CD8-positive, alpha-beta memory T cell (primary cell): ENCODE measurements around the gene MYO1A. TPM values are rescaled to one million over a fixed set of nuclear protein-coding genes. Genes with fewer than 3 reads are reported as not detected.

ENCODE experiments used
- CTCF ChIA-PET: fragments of 350-600 bp; sonication (Branson Sonifier 250); formaldehyde crosslinking; loops from one replicate; lab custom pipeline; 2021; ENCODE audit warnings: antibody characterized with exemption; lab: Charles Lee
- POLR2A ChIA-PET: fragments of 350-600 bp; sonication (Branson Sonifier 250); formaldehyde crosslinking; loops from one replicate; lab custom pipeline; 2021; ENCODE audit warnings: antibody characterized with exemption; lab: Charles Lee
- DNase-seq, 5 donors: peaks; one replicate each; pipeline versions ENCODE4 v3.0.0 to v3.0.0-alpha.2; 2020 to 2022; ENCODE audit warnings: mixed read lengths in 1 of 5
- H3K27ac ChIP-seq: one replicate; pipeline ENCODE4 v1.7.0; 2013; ENCODE audit warnings: low read depth, mild to moderate bottlenecking, low read length, moderate library complexity
- H3K27me3 ChIP-seq: 2 replicates; pipeline ENCODE4 v1.7.0; 2013; ENCODE audit warnings: low read length, mild to moderate bottlenecking; ENCODE audit not compliant: insufficient read depth, poor library complexity, severe bottlenecking
- H3K36me3 ChIP-seq: 2 replicates; pipeline ENCODE4 v1.7.0; 2013; ENCODE audit warnings: mild to moderate bottlenecking, low read length, moderate library complexity; ENCODE audit not compliant: insufficient read depth
- H3K4me1 ChIP-seq: 2 replicates; pipeline ENCODE4 v1.7.0; 2013; ENCODE audit warnings: mild to moderate bottlenecking, low read length, moderate library complexity; ENCODE audit not compliant: insufficient read depth
- H3K4me3 ChIP-seq: 2 replicates; pipeline ENCODE4 v1.7.0; 2013; ENCODE audit warnings: mild to moderate bottlenecking, low read length
- H3K9me3 ChIP-seq: 2 replicates; pipeline ENCODE4 v1.7.0; 2013; ENCODE audit warnings: mild to moderate bottlenecking, low read length
- H3K27ac Mint-ChIP-seq, 8 donors: one replicate each; pipeline ENCODE4 v1.8.0; 2020 to 2021; ENCODE audit warnings: mixed read lengths in 8 of 8, mild to moderate bottlenecking in 6 of 8, inconsistent platforms in 3 of 8, moderate library complexity in 3 of 8
- H3K27me3 Mint-ChIP-seq, 2 donors: one replicate each; pipeline ENCODE4 v1.8.0; 2020 to 2021; ENCODE audit warnings: mixed read lengths in 2 of 2, mild to moderate bottlenecking in 1 of 2, moderate library complexity in 1 of 2
- H3K36me3 Mint-ChIP-seq, 3 donors: one replicate each; pipeline ENCODE4 v1.8.0; 2020 to 2021; ENCODE audit warnings: mixed read lengths in 3 of 3, inconsistent platforms in 1 of 3, mild to moderate bottlenecking in 1 of 3
- H3K4me1 Mint-ChIP-seq, 3 donors: one replicate each; pipeline ENCODE4 v1.8.0; 2020 to 2021; ENCODE audit warnings: mixed read lengths in 3 of 3, inconsistent platforms in 1 of 3, mild to moderate bottlenecking in 1 of 3
- H3K4me3 Mint-ChIP-seq, 7 donors: one replicate each; pipeline ENCODE4 v1.8.0; 2020 to 2021; ENCODE audit warnings: mixed read lengths in 7 of 7, mild to moderate bottlenecking in 6 of 7, moderate library complexity in 4 of 7, inconsistent platforms in 2 of 7
- H3K9me3 Mint-ChIP-seq, 5 donors: one replicate each; pipeline ENCODE4 v1.8.0; 2020 to 2022; ENCODE audit warnings: mixed read lengths in 5 of 5, mild to moderate bottlenecking in 3 of 5, moderate library complexity in 2 of 5, inconsistent platforms in 1 of 5
- polyA plus RNA-seq: library from polyadenylated mRNA; unstranded; fragments of 300-500 nt; fragmentation: Illumina TruSeq; gene quantifications from one replicate; pipeline ENCODE4 v1.2.3, GENCODE V29; 2021
- total RNA-seq, 2 experiments: library from RNA; stranded (reverse); gene quantifications; one replicate each; pipeline ENCODE4 v1.2.3, GENCODE V29; 2021

Gene MYO1A
- total and polyA plus RNA-seq, 3 experiments from 2014 or later, result 0.40 to 0.70 (median 0.51) TPM

DNA sequence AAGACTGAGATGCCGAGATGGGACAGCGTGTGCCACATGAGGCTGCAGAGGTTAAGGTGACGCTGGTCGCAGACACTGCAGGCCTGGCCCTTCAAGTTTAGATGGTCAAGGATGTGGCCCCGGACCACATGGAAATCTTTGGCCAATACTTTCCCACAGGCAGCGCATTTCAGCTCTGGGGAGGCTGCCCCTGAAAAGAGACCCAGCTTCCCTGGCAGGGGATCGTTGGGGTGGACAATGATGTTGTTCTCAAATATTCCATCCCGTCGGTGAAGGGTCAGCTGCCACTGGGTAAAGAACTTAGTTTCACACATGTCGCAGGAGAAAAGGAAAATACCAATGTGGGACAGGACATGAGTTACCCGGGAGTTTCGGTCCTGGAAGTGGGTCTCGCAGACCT, 46.5 kb downstream of the MYO1A start:
- H3K36me3 Mint-ChIP-seq, result peaks cover 4 to 66% (median 8%) of the 10 kb centered on the region in 3 donors
- Histone ChIP-seq H3K4me3 (no peak overlapping the region), H3K27me3 (no peaks in the 10 kb centered on the region), H3K27ac (no peak overlapping the region), H3K36me3 (peaks cover 26% of the 10 kb centered on the region), H3K4me1 (peaks cover 59% of the 10 kb centered on the region), H3K9me3 (no peaks in the 10 kb centered on the region)
- peaks cover 58 to 93% (median 85%) of the 10 kb centered on the region in 3 donors for H3K4me1 Mint-ChIP-seq
- no peaks in the 10 kb centered on the region for H3K9me3 Mint-ChIP-seq
- peak overlapping the region in 2 of 7 donors; percentile 12 to 35 for H3K4me3 Mint-ChIP-seq
- DNase-seq, result no peak
- ChIA-PET CTCF (interaction anchor here (1.1 to 4.6 kb wide), 4 partner anchors 16 to 246 kb away, joined by 3 to 23 read pairs (median 12); partner anchors contain the start of gene STAT6), POLR2A (no interaction called here)
- H3K27me3 Mint-ChIP-seq, result no peaks in the 10 kb centered on the region
- H3K27ac Mint-ChIP-seq, result no peak overlapping the region

GRCh38 chr12:57001448-57001906, 48.5 kb downstream of the MYO1A start:
- Histone ChIP-seq H3K27ac (no peak overlapping the region), H3K27me3 (no peaks in the 10 kb centered on the region), H3K36me3 (peaks cover 26% of the 10 kb centered on the region), H3K4me3 (no peak overlapping the region), H3K4me1 (peaks cover 40% of the 10 kb centered on the region), H3K9me3 (no peaks in the 10 kb centered on the region)
- ChIA-PET POLR2A (interaction anchor here (0.8 kb wide), 1 partner anchor 105 kb away, joined by 3 read pairs; no protein-coding TSS in a partner anchor), CTCF (interaction anchor here (0.6 to 4.6 kb wide), 17 partner anchors 9 to 487 kb away, joined by 3 to 23 read pairs (median 3); no protein-coding TSS in a partner anchor)
- no peaks in the 10 kb centered on the region for H3K27me3 Mint-ChIP-seq
- peak overlapping the region in 2 of 7 donors; percentile 27 to 41 for H3K4me3 Mint-ChIP-seq
- no peaks in the 10 kb centered on the region for H3K9me3 Mint-ChIP-seq
- peak; percentile 54 to 76 (median 62) for DNase-seq
- H3K4me1 Mint-ChIP-seq, result peaks cover 48 to 79% (median 73%) of the 10 kb centered on the region in 3 donors
- peaks cover 4 to 81% (median 17%) of the 10 kb centered on the region in 3 donors for H3K36me3 Mint-ChIP-seq
- peak overlapping the region in 3 of 8 donors; percentile 15 to 74 (median 45) for H3K27ac Mint-ChIP-seq

GRCh38 chr12:57000393-57000792, 49.5 kb downstream of the MYO1A start:
- H3K36me3 ChIP-seq, result peaks cover 26% of the 10 kb centered on the region
- POLR2A ChIA-PET, result no interaction called here
- H3K4me3 ChIP-seq, result no peak overlapping the region
- H3K4me3 Mint-ChIP-seq, result no peak overlapping the region
- H3K27me3 Mint-ChIP-seq, result no peaks in the 10 kb centered on the region
- DNase-seq, result no peak
- no peaks in the 10 kb centered on the region for H3K9me3 ChIP-seq
- no peaks in the 10 kb centered on the region for H3K9me3 Mint-ChIP-seq
- H3K36me3 Mint-ChIP-seq, result peaks cover 4 to 87% (median 23%) of the 10 kb centered on the region in 3 donors
- CTCF ChIA-PET, result interaction anchor here (1.4 to 4.6 kb wide), 3 partner anchors 13 to 486 kb away, joined by 3 to 23 read pairs (median 4); no protein-coding TSS in a partner anchor
- H3K27ac ChIP-seq, result no peak overlapping the region
- no peaks in the 10 kb centered on the region for H3K27me3 ChIP-seq
- peaks cover 42 to 72% (median 68%) of the 10 kb centered on the region in 3 donors for H3K4me1 Mint-ChIP-seq
- H3K27ac Mint-ChIP-seq, result peak overlapping the region in 2 of 8 donors; percentile 43 to 64
- H3K4me1 ChIP-seq, result peaks cover 36% of the 10 kb centered on the region

DNA sequence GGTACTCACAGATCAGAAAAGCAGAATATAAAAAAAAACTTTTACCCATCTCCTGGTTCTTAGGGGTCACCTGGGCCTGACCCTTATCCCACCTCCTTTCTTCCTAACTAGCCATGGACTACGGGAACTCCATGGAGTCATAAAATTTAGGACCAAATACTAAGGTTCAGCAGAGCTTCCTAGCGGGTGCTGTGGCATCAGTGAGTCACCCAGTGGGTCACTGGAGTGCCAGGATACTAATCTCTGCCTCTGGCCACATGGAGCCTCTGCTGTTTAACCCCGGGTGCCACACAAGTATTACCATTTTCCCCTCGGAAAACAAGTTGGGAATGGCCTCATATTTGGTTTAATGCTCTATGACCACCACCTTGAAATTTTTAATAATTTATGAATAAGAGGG, 50.5 kb downstream of the MYO1A start:
- ChIA-PET CTCF (no interaction called here), POLR2A (interaction anchor here (0.7 kb wide), 1 partner anchor 12 kb away, joined by 3 read pairs; no protein-coding TSS in a partner anchor)
- Mint-ChIP-seq H3K27me3 (no peaks in the 10 kb centered on the region), H3K4me3 (no peak overlapping the region), H3K27ac (peak overlapping the region in 3 of 8 donors; percentile 14 to 49 (median 48)), H3K36me3 (peaks cover 4 to 84% (median 23%) of the 10 kb centered on the region in 3 donors), H3K4me1 (peaks cover 35 to 63% (median 58%) of the 10 kb centered on the region in 3 donors), H3K9me3 (no peaks in the 10 kb centered on the region)
- no peak for DNase-seq
- H3K36me3 ChIP-seq, result peaks cover 26% of the 10 kb centered on the region
- no peaks in the 10 kb centered on the region for H3K27me3 ChIP-seq
- no peak overlapping the region for H3K4me3 ChIP-seq
- no peak overlapping the region for H3K27ac ChIP-seq
- peaks cover 29% of the 10 kb centered on the region for H3K4me1 ChIP-seq
- H3K9me3 ChIP-seq, result no peaks in the 10 kb centered on the region

GRCh38 chr12:56998981-56999380, 50.9 kb downstream of the MYO1A start:
- no peaks in the 10 kb centered on the region for H3K9me3 Mint-ChIP-seq
- Histone ChIP-seq H3K4me1 (peaks cover 29% of the 10 kb centered on the region), H3K4me3 (no peak overlapping the region), H3K9me3 (no peaks in the 10 kb centered on the region), H3K27ac (no peak overlapping the region), H3K36me3 (peaks cover 22% of the 10 kb centered on the region), H3K27me3 (no peaks in the 10 kb centered on the region)
- H3K4me1 Mint-ChIP-seq, result peaks cover 31 to 58% (median 53%) of the 10 kb centered on the region in 3 donors
- ChIA-PET POLR2A (no interaction called here), CTCF (no interaction called here)
- H3K4me3 Mint-ChIP-seq, result peak overlapping the region in 1 of 7 donors; percentile 52
- no peak for DNase-seq
- H3K36me3 Mint-ChIP-seq, result peaks cover 4 to 79% (median 19%) of the 10 kb centered on the region in 3 donors
- no peaks in the 10 kb centered on the region for H3K27me3 Mint-ChIP-seq
- H3K27ac Mint-ChIP-seq, result peak overlapping the region in 7 of 8 donors; percentile 2 to 87 (median 49)

DNA sequence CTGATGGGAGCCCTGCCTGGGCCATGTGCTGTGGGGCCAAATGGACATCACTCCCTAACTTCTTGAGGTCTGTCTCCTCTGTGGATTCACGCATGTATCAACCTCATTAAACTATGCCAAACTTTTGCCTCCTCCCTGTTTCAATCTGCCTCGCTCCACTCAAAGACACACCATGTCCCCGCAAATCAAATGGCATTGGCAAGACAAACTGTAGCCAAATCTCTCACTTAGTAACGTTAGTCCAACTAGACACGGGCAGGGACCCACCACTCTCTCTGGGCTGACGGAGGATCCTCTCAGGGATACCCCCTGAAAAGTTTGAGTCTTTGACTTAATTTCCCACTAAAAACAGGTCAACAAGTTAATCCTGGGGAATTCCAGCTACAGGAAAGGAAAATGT, 51.6 kb downstream of the MYO1A start:
- H3K4me1 ChIP-seq, result peaks cover 29% of the 10 kb centered on the region
- H3K9me3 ChIP-seq, result no peaks in the 10 kb centered on the region
- peak overlapping the region in 4 of 8 donors; percentile 42 to 87 (median 46) for H3K27ac Mint-ChIP-seq
- no peak for DNase-seq
- H3K9me3 Mint-ChIP-seq, result no peaks in the 10 kb centered on the region
- H3K4me3 Mint-ChIP-seq, result no peak overlapping the region
- H3K36me3 ChIP-seq, result peaks cover 16% of the 10 kb centered on the region
- CTCF ChIA-PET, result no interaction called here
- no peak overlapping the region for H3K27ac ChIP-seq
- POLR2A ChIA-PET, result no interaction called here
- no peak overlapping the region for H3K4me3 ChIP-seq
- H3K27me3 Mint-ChIP-seq, result no peaks in the 10 kb centered on the region
- H3K36me3 Mint-ChIP-seq, result peaks cover 4 to 73% (median 15%) of the 10 kb centered on the region in 3 donors
- H3K27me3 ChIP-seq, result no peaks in the 10 kb centered on the region
- peaks cover 28 to 53% (median 48%) of the 10 kb centered on the region in 3 donors for H3K4me1 Mint-ChIP-seq

GRCh38 chr12:56996793-56997545, 53.0 kb downstream of the MYO1A start:
- no peak overlapping the region for H3K27ac Mint-ChIP-seq
- peaks cover 23% of the 10 kb centered on the region for H3K4me1 ChIP-seq
- peaks cover 23 to 39% (median 39%) of the 10 kb centered on the region in 3 donors for H3K4me1 Mint-ChIP-seq
- peaks cover 4% of the 10 kb centered on the region for H3K36me3 ChIP-seq
- no peaks in the 10 kb centered on the region for H3K27me3 Mint-ChIP-seq
- no peak overlapping the region for H3K4me3 ChIP-seq
- ChIA-PET CTCF (interaction anchor here (0.9 to 1.4 kb wide), 4 partner anchors 9 to 186 kb away, joined by 3 to 6 read pairs (median 4); partner anchors contain the start of gene ZBTB39), POLR2A (no interaction called here)
- H3K27me3 ChIP-seq, result no peaks in the 10 kb centered on the region
- no peak overlapping the region for H3K4me3 Mint-ChIP-seq
- no peaks in the 10 kb centered on the region for H3K9me3 Mint-ChIP-seq
- no peak for DNase-seq
- H3K9me3 ChIP-seq, result no peaks in the 10 kb centered on the region
- H3K27ac ChIP-seq, result no peak overlapping the region
- H3K36me3 Mint-ChIP-seq, result peaks cover 0 to 61% (median 15%) of the 10 kb centered on the region in 3 donors
